ENCODE data around the gene USP6. TPM values are rescaled to one million over a fixed set of nuclear protein-coding genes. Genes with fewer than 3 reads are reported as not detected.
"Not testable (repeated sequence)": the region's sequence is repeated elsewhere in the genome, so short reads cannot be mapped to it uniquely, and the experiment has no call there.

The USP6 gene
- total RNA-seq, 4 donors from 2014 or later = under 0.01 to 3.9 TPM; not detected in 2

- no peak for DNase-seq (ENCODE audit: low spot score in 2 of 2)
- no peak overlapping the region for H3K27ac ChIP-seq
- no peaks in the 10 kb centered on the region for H3K36me3 ChIP-seq
- H3K9me3 ChIP-seq = no peaks in the 10 kb centered on the region
- H3K4me1 ChIP-seq = no peaks in the 10 kb centered on the region
- no peak for TF ChIP-seq CTCF (IDR thresholded peaks at IDR 0.05)
- TF ChIP-seq EP300 (IDR thresholded peaks at IDR 0.05) = no peak
- no peak for TF ChIP-seq POLR2A (IDR thresholded peaks at IDR 0.05)
- 83 to 87% methylated on average over 9 to 21 of the region's 24 CpGs for WGBS, 2 donors
- H3K4me3 ChIP-seq = no peak overlapping the region
- H3K27me3 ChIP-seq = no peaks in the 10 kb centered on the region
Measured at GRCh38 chr17:5138616-5139457, 23.0 kb downstream of the USP6 start.

- Histone ChIP-seq H3K9me3 (no peaks in the 10 kb centered on the region), H3K27me3 (no peaks in the 10 kb centered on the region), H3K36me3 (no peaks in the 10 kb centered on the region), H3K4me3 (no peak overlapping the region), H3K27ac (no peak overlapping the region), H3K4me1 (no peaks in the 10 kb centered on the region)
- 92 to 100% methylated on average over 2 to 4 of the region's 5 CpGs for WGBS, 2 donors
- no peak for DNase-seq (ENCODE audit: low spot score in 2 of 2)
- TF ChIP-seq EP300 (IDR thresholded peaks at IDR 0.05) = no peak
- no peak for TF ChIP-seq POLR2A (IDR thresholded peaks at IDR 0.05)
- TF ChIP-seq CTCF (IDR thresholded peaks at IDR 0.05) = no peak
Measured at GRCh38 chr17:5139458-5139732, 23.6 kb downstream of the USP6 start.

DNA sequence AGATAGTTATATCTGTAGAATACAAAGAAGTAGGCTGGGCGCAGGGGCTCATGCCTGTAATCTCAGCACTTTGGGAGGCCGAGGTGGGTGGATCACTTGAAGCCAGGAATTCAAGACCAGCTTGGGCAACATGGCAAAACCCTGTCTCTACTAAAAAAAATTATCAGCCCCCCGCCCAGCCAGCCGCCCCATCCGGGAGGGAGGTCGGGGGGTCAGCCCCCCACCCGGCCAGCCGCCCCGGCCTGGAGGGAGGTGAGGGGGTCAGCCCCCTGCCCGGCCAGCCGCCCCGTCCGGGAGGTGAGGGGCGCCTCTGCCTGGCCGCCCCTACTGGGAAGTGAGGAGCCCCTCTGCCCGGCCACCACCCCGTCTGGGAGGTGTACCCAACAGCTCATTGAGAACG lies 27.0 kb downstream of the USP6 start:
- DNase-seq (ENCODE audit: low spot score in 2 of 2); H3K4me3 ChIP-seq; H3K36me3 ChIP-seq; H3K4me1 ChIP-seq; H3K27me3 ChIP-seq; H3K27ac ChIP-seq; H3K9me3 ChIP-seq: not testable (repeated sequence)
- WGBS, 2 donors = 70 to 87% methylated on average over 5 to 7 of the region's 18 CpGs

- WGBS, 2 donors = 50 to 87% methylated on average over 1 of the region's 1 CpG
- not testable (repeated sequence) for H3K27ac ChIP-seq; H3K9me3 ChIP-seq; H3K36me3 ChIP-seq; H3K27me3 ChIP-seq; H3K4me1 ChIP-seq; DNase-seq (ENCODE audit: low spot score in 2 of 2); H3K4me3 ChIP-seq
Measured at GRCh38 chr17:5146122-5146521, 30.3 kb downstream of the USP6 start.

DNA sequence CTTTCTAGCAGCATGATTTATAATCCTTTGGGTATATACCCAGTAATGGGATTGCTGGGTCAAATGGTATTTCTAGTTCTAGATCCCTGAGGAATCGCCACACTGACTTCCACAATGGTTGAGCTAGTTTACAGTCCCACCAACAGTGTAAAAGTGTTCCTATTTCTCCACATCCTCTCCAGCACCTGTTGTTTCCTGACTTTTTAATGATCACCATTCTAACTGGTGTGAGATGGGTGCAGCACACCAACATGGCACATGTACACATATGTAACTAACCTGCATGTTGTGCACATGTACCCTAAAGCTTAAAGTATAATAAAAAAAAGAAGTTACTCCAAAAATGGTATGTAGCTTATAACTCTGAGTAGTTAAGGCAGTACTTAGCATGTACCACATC lies 44.9 kb downstream of the USP6 start:
- not testable (repeated sequence) for H3K27me3 ChIP-seq; H3K27ac ChIP-seq; H3K36me3 ChIP-seq; DNase-seq (ENCODE audit: low spot score in 2 of 2); H3K4me1 ChIP-seq; H3K9me3 ChIP-seq; H3K4me3 ChIP-seq
- whole genome bisulfite sequencing, 2 donors = 67 to 100% methylated on average over 1 of the region's 1 CpG

- WGBS, 2 donors = 84 to 85% methylated on average over 3 of the region's 3 CpGs
- H3K36me3 ChIP-seq, H3K27me3 ChIP-seq: not testable (repeated sequence)
Measured at GRCh38 chr17:5161793-5162192, 46.0 kb downstream of the USP6 start.

GRCh38 chr17:5164436-5164835 lies 48.6 kb downstream of the USP6 start:
- H3K9me3 ChIP-seq = no peaks in the 10 kb centered on the region
- no peaks in the 10 kb centered on the region for H3K4me1 ChIP-seq
- no peak overlapping the region for H3K27ac ChIP-seq
- H3K4me3 ChIP-seq = no peak overlapping the region
- no peak for DNase-seq (ENCODE audit: low spot score in 2 of 2)
- WGBS, 2 donors = 70 to 82% methylated on average over 6 of the region's 6 CpGs
- H3K36me3 ChIP-seq = no peaks in the 10 kb centered on the region
- TF ChIP-seq POLR2A (IDR thresholded peaks at IDR 0.05) (no peak), CTCF (IDR thresholded peaks at IDR 0.05) (no peak), EP300 (IDR thresholded peaks at IDR 0.05) (no peak)
- H3K27me3 ChIP-seq = no peaks in the 10 kb centered on the region

More at GRCh38 chr17:5161793-5162192, 46.0 kb downstream of the USP6 start:
- not testable (repeated sequence) for DNase-seq (ENCODE audit: low spot score in 2 of 2); H3K4me1 ChIP-seq; H3K4me3 ChIP-seq; H3K27ac ChIP-seq; H3K9me3 ChIP-seq

DNA sequence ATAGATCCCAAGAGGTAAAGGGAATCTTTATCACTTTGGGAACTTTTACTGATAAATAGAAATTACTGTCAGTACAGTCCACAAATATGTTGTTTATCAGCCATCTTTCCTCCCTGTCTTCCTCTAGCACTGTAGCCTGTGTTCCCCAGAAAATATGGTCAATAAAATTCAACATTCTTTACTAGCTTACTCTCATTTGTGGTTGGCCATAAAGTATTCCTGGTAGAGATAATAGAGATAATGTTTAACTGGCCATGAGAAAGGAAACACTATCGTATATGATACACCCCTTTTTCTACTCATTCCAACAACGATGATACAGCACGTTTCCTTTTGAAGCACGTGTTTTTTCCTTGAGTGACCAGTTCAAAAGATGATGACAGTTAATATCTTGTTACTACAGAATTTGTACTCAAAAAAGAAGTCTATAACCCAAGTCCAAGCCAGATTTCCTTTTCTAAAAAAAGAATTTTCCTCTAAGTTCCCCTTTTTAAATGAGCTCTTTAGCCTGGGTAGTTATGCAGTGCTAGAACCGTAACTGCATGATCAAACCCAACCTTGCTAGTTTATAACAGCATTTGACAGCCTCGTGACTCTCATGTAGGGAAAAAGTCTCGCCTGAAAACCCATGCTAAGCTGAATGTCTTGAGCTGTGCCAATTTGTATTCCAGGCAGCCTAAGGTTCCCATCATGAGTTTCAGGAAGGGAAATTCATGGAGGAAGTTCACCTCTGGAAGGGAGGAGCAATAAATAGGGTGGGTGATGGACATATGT lies 50.1 kb downstream of the USP6 start:
- WGBS, 2 donors = 44 to 68% methylated on average over 7 of the region's 7 CpGs
- not testable (repeated sequence) for H3K36me3 ChIP-seq, H3K4me3 ChIP-seq, H3K27ac ChIP-seq, H3K9me3 ChIP-seq, H3K27me3 ChIP-seq, H3K4me1 ChIP-seq
- DNase-seq (ENCODE audit: low spot score in 2 of 2) = peak in 1 of 2 donors; percentile 10

- not testable (repeated sequence) for H3K27me3 ChIP-seq; DNase-seq (ENCODE audit: low spot score in 2 of 2); H3K4me1 ChIP-seq; H3K27ac ChIP-seq; H3K4me3 ChIP-seq
- H3K36me3 ChIP-seq = peaks cover 0 to 61% (median 0%) of the 10 kb centered on the region in 3 donors
- peaks cover 0 to 94% (median 23%) of the 10 kb centered on the region in 4 donors for H3K9me3 ChIP-seq
- 90 to 96% methylated on average over 7 of the region's 7 CpGs for WGBS, 2 donors
Measured at GRCh38 chr17:5175027-5175426, 59.2 kb downstream of the USP6 start.

Data from tibial nerve (tissue), 4 donors.